H9 (cell line): Measurements from ENCODE around the gene VRK2. TPM values are rescaled to one million over a fixed set of nuclear protein-coding genes. Genes with fewer than 3 reads are reported as not detected.

Source experiments
- DNase-seq: peaks from one replicate; pipeline ENCODE4 v3.0.0-alpha.2; 2017
- H2AFZ ChIP-seq: one replicate; pipeline ENCODE4 v1.6.1; 2013; ENCODE audit warnings: mild to moderate bottlenecking, low read length, control low read depth, moderate library complexity
- H2AK5ac ChIP-seq: 2 replicates; pipeline ENCODE4 v1.6.1; 2013; ENCODE audit warnings: low read length, control low read depth, mixed read lengths; ENCODE audit not compliant: insufficient read length
- H2BK120ac ChIP-seq: one replicate; pipeline ENCODE4 v1.6.1; 2013; ENCODE audit warnings: low read depth, mild to moderate bottlenecking, low read length, control low read depth, inconsistent platforms; ENCODE audit not compliant: poor library complexity, severe bottlenecking
- H2BK12ac ChIP-seq: 2 replicates; pipeline ENCODE4 v1.6.1; 2013; ENCODE audit warnings: low read length, control low read depth, mixed read lengths, low read depth; ENCODE audit not compliant: insufficient read length
- H2BK15ac ChIP-seq: 2 replicates; pipeline ENCODE4 v1.6.1; 2013; ENCODE audit warnings: low read depth, low read length, control low read depth
- H2BK20ac ChIP-seq: one replicate; pipeline ENCODE4 v1.6.1; 2013; ENCODE audit warnings: low read depth, mild to moderate bottlenecking, low read length, control low read depth, inconsistent platforms; ENCODE audit not compliant: poor library complexity, severe bottlenecking
- H2BK5ac ChIP-seq: 2 replicates; pipeline ENCODE4 v1.6.1; 2013; ENCODE audit warnings: low read length, control low read depth, mixed read lengths; ENCODE audit not compliant: insufficient read length
- H3K14ac ChIP-seq: 2 replicates; pipeline ENCODE4 v1.6.1; 2013; ENCODE audit warnings: low read length, control low read depth; ENCODE audit not compliant: insufficient read depth
- H3K18ac ChIP-seq: 2 replicates; pipeline ENCODE4 v1.6.1; 2013; ENCODE audit warnings: low read depth, mild to moderate bottlenecking, mixed read lengths, low read length, control low read depth; ENCODE audit not compliant: insufficient read length
- H3K23ac ChIP-seq: 2 replicates; pipeline ENCODE4 v1.6.1; 2013; ENCODE audit warnings: low read length, control low read depth, mixed read lengths, low read depth; ENCODE audit not compliant: insufficient read length
- H3K23me2 ChIP-seq: 2 replicates; pipeline ENCODE4 v1.6.1; 2013; ENCODE audit warnings: low read depth, mild to moderate bottlenecking, mixed read lengths, low read length, control low read depth; ENCODE audit not compliant: insufficient read length, poor library complexity, severe bottlenecking
- H3K27ac ChIP-seq: 2 replicates; pipeline ENCODE4 v1.5.1; 2013; ENCODE audit warnings: low read length, control low read depth, mixed read lengths, low read depth; ENCODE audit not compliant: insufficient read length
- H3K27me3 ChIP-seq: 2 replicates; pipeline ENCODE4 v1.6.1; 2013; ENCODE audit warnings: low read length, control low read depth, inconsistent platforms; ENCODE audit not compliant: insufficient read depth
- H3K4ac ChIP-seq: 2 replicates; pipeline ENCODE4 v1.6.1; 2013; ENCODE audit warnings: low read depth, mild to moderate bottlenecking, control low read depth, inconsistent platforms, low read length, moderate library complexity
- H3K4me1 ChIP-seq: 2 replicates; pipeline ENCODE4 v1.6.1; 2013; ENCODE audit warnings: low read length, control low read depth, inconsistent platforms; ENCODE audit not compliant: insufficient read depth
- H3K4me2 ChIP-seq: 2 replicates; pipeline ENCODE4 v1.6.1; 2013; ENCODE audit warnings: low read length, control low read depth, mixed read lengths; ENCODE audit not compliant: insufficient read length, insufficient read depth
- H3K56ac ChIP-seq: 2 replicates; pipeline ENCODE4 v1.6.1; 2013; ENCODE audit warnings: low read depth, mild to moderate bottlenecking, mixed read lengths, low read length, control low read depth; ENCODE audit not compliant: insufficient read length
- H3K79me1 ChIP-seq: 2 replicates; pipeline ENCODE4 v1.6.1; 2013; ENCODE audit warnings: low read depth, mild to moderate bottlenecking, moderate library complexity, low read length, control low read depth, inconsistent platforms; ENCODE audit not compliant: insufficient read depth, poor library complexity, severe bottlenecking
- H3K79me2 ChIP-seq: 2 replicates; pipeline ENCODE4 v1.6.1; 2013; ENCODE audit warnings: low read length, control low read depth, inconsistent platforms; ENCODE audit not compliant: insufficient read depth
- H3K9ac ChIP-seq: 2 replicates; pipeline ENCODE4 v1.6.1; 2013; ENCODE audit warnings: low read length, control low read depth, mixed read lengths; ENCODE audit not compliant: insufficient read length; ENCODE audit errors: extremely low read depth
- H3K9me3 ChIP-seq: one replicate; pipeline ENCODE4 v1.6.1; 2013; ENCODE audit warnings: low read depth, low read length, inconsistent platforms; ENCODE audit not compliant: control insufficient read depth
- H3T11ph ChIP-seq: one replicate; pipeline ENCODE4 v1.6.1; 2013; ENCODE audit warnings: mild to moderate bottlenecking, low read length, control low read depth, inconsistent platforms
- H4K20me1 ChIP-seq: one replicate; pipeline ENCODE4 v1.6.1; 2013; ENCODE audit not compliant: control insufficient read depth, insufficient read length, insufficient read depth
- H4K5ac ChIP-seq: 2 replicates; pipeline ENCODE4 v1.6.1; 2013; ENCODE audit warnings: low read depth, mild to moderate bottlenecking, mixed read lengths, low read length, control low read depth; ENCODE audit not compliant: insufficient read length
- H4K8ac ChIP-seq: replicated peaks from 2 replicates; pipeline ENCODE4 v1.6.1; 2013; ENCODE audit warnings: low read length, control low read depth, mixed read lengths, low read depth; ENCODE audit not compliant: insufficient read length
- H4K91ac ChIP-seq: 2 replicates; pipeline ENCODE4 v1.6.1; 2013; ENCODE audit warnings: low read depth, mild to moderate bottlenecking, moderate library complexity, mixed read lengths, low read length, control low read depth; ENCODE audit not compliant: insufficient read length
- H3K27ac Mint-ChIP-seq, 3 experiments: 2 replicates in 2 of 3; 3 replicates in 1 of 3; pipeline ENCODE4 v1.8.0; 2020 to 2021; ENCODE audit warnings: mixed read lengths in 3 of 3, mild to moderate bottlenecking in 1 of 3, moderate library complexity in 1 of 3
- H3K27me3 Mint-ChIP-seq: 2 replicates; pipeline ENCODE4 v1.8.0; 2021; ENCODE audit warnings: low read depth, mild to moderate bottlenecking, moderate library complexity, mixed read lengths
- H3K36me3 Mint-ChIP-seq, 3 experiments: 2 replicates in 2 of 3; 3 replicates in 1 of 3; pipeline ENCODE4 v1.8.0; 2020 to 2021; ENCODE audit warnings: low read depth in 3 of 3, mixed read lengths in 3 of 3; ENCODE audit not compliant: insufficient read depth in 1 of 3
- H3K4me1 Mint-ChIP-seq, 2 experiments: 2 replicates each; pipeline ENCODE4 v1.8.0; 2020; ENCODE audit warnings: mixed read lengths in 2 of 2
- H3K4me3 Mint-ChIP-seq, 2 experiments: 2 replicates in 1 of 2; 3 replicates in 1 of 2; pipeline ENCODE4 v1.8.0; 2020 to 2021; ENCODE audit warnings: mild to moderate bottlenecking in 2 of 2, mixed read lengths in 2 of 2, moderate library complexity in 1 of 2
- H3K9me3 Mint-ChIP-seq, 2 experiments: 2 replicates in 1 of 2; 3 replicates in 1 of 2; pipeline ENCODE4 v1.8.0; 2020; ENCODE audit warnings: mild to moderate bottlenecking in 2 of 2, mixed read lengths in 2 of 2, moderate library complexity in 1 of 2
- CTCF ChIP-seq: fragments of 200-600 bp; sonication (generic); conservative IDR thresholded peaks from 3 replicates; pipeline ENCODE4 v1.8.0; 2021; ENCODE audit warnings: antibody characterized with exemption, mild to moderate bottlenecking
- WGBS: extraction: QIAGEN DNeasy Blood & Tissue Kit; methylation state at CpG from one replicate; pipeline ENCODE4 v1.1.7; 2013; ENCODE audit warnings: missing lambda C conversion rate, low lambda C conversion rate, mixed read lengths; ENCODE audit not compliant: insufficient read length; ENCODE audit errors: extremely low coverage; 5-methylcytosine and 5-hydroxymethylcytosine counted together
- total RNA-seq: library from RNA; stranded (reverse); gene quantifications from 2 replicates; pipeline ENCODE4 v1.2.1, GENCODE V29; 2021

VRK2 gene
- total RNA-seq, 1 experiment from 2014 or later: 23.8 TPM

DNA sequence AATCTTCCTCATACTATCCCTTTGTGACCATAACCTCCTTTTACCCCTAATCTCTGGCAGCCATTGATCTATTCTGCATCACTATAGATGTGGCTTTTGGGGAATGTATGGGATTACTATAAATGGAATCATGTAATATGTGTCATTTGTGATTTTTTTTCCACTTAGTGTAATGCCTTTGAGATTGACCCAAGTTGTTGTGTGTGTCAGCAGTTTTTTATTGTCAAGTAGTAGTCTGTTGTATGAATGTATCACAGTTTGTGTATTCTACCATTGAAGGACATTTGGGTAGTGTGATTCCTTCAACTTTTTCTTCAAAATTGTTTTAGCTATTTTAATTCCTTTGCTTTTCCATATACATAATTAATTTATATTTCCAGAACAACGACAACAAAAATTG is 18.6 kb downstream of the VRK2 start:
- no peak overlapping the region for H4K91ac ChIP-seq
- H3T11ph ChIP-seq: no peak overlapping the region
- no peak overlapping the region for H3K14ac ChIP-seq
- no peak overlapping the region for H3K18ac ChIP-seq
- H3K56ac ChIP-seq: no peak overlapping the region
- no peak overlapping the region for H3K4ac ChIP-seq
- no peak overlapping the region for H3K4me2 ChIP-seq
- H3K4me1 ChIP-seq: no peaks in the 10 kb centered on the region
- Mint-ChIP-seq H3K4me1 (peaks cover 4 to 6% of the 10 kb centered on the region in 2 experiments; a peak in 3 of 4 replicates), H3K27ac (no peak overlapping the region), H3K4me3 (no peak overlapping the region), H3K36me3 (peaks cover under 1 to 8% (median 2%) of the 10 kb centered on the region in 3 experiments; a peak in 5 of 7 replicates), H3K27me3 (no peaks in the 10 kb centered on the region), H3K9me3 (no peaks in the 10 kb centered on the region)
- H3K9me3 ChIP-seq: no peaks in the 10 kb centered on the region
- no peak overlapping the region for H4K5ac ChIP-seq
- no peak overlapping the region for H2BK20ac ChIP-seq
- no peak overlapping the region for H2BK5ac ChIP-seq
- no peak overlapping the region for H3K9ac ChIP-seq
- no peak for DNase-seq
- H4K20me1 ChIP-seq: no peaks in the 10 kb centered on the region
- no peaks in the 10 kb centered on the region for H3K79me2 ChIP-seq
- H2BK120ac ChIP-seq: no peak overlapping the region
- TF ChIP-seq CTCF: no peak
- H3K23ac ChIP-seq: no peak overlapping the region
- no peak overlapping the region for H4K8ac ChIP-seq
- WGBS: no CpG with 5 or more reads among the region's 1 CpG
- no peaks in the 10 kb centered on the region for H3K27me3 ChIP-seq
- H3K27ac ChIP-seq: no peak overlapping the region
- H2BK12ac ChIP-seq: no peak overlapping the region
- H2AK5ac ChIP-seq: no peak overlapping the region
- no peak overlapping the region for H2AFZ ChIP-seq
- no peak overlapping the region for H2BK15ac ChIP-seq
- no peaks in the 10 kb centered on the region for H3K23me2 ChIP-seq
- H3K79me1 ChIP-seq: no peaks in the 10 kb centered on the region
